H9 (cell line): Measurements from ENCODE around the gene STAU1. TPM values are rescaled to one million over a fixed set of nuclear protein-coding genes. Genes with fewer than 3 reads are reported as not detected.

ENCODE experiments used
- DNase-seq: peaks from one replicate; pipeline ENCODE4 v3.0.0-alpha.2; 2017
- H2AFZ ChIP-seq: one replicate; pipeline ENCODE4 v1.6.1; 2013; ENCODE audit warnings: mild to moderate bottlenecking, low read length, control low read depth, moderate library complexity
- H2AK5ac ChIP-seq: 2 replicates; pipeline ENCODE4 v1.6.1; 2013; ENCODE audit warnings: low read length, control low read depth, mixed read lengths; ENCODE audit not compliant: insufficient read length
- H2BK120ac ChIP-seq: one replicate; pipeline ENCODE4 v1.6.1; 2013; ENCODE audit warnings: low read depth, mild to moderate bottlenecking, low read length, control low read depth, inconsistent platforms; ENCODE audit not compliant: poor library complexity, severe bottlenecking
- H2BK12ac ChIP-seq: 2 replicates; pipeline ENCODE4 v1.6.1; 2013; ENCODE audit warnings: low read length, control low read depth, mixed read lengths, low read depth; ENCODE audit not compliant: insufficient read length
- H2BK15ac ChIP-seq: 2 replicates; pipeline ENCODE4 v1.6.1; 2013; ENCODE audit warnings: low read depth, low read length, control low read depth
- H2BK20ac ChIP-seq: one replicate; pipeline ENCODE4 v1.6.1; 2013; ENCODE audit warnings: low read depth, mild to moderate bottlenecking, low read length, control low read depth, inconsistent platforms; ENCODE audit not compliant: poor library complexity, severe bottlenecking
- H2BK5ac ChIP-seq: 2 replicates; pipeline ENCODE4 v1.6.1; 2013; ENCODE audit warnings: low read length, control low read depth, mixed read lengths; ENCODE audit not compliant: insufficient read length
- H3K14ac ChIP-seq: 2 replicates; pipeline ENCODE4 v1.6.1; 2013; ENCODE audit warnings: low read length, control low read depth; ENCODE audit not compliant: insufficient read depth
- H3K18ac ChIP-seq: 2 replicates; pipeline ENCODE4 v1.6.1; 2013; ENCODE audit warnings: low read depth, mild to moderate bottlenecking, mixed read lengths, low read length, control low read depth; ENCODE audit not compliant: insufficient read length
- H3K23ac ChIP-seq: 2 replicates; pipeline ENCODE4 v1.6.1; 2013; ENCODE audit warnings: low read length, control low read depth, mixed read lengths, low read depth; ENCODE audit not compliant: insufficient read length
- H3K23me2 ChIP-seq: 2 replicates; pipeline ENCODE4 v1.6.1; 2013; ENCODE audit warnings: low read depth, mild to moderate bottlenecking, mixed read lengths, low read length, control low read depth; ENCODE audit not compliant: insufficient read length, poor library complexity, severe bottlenecking
- H3K27ac ChIP-seq: 2 replicates; pipeline ENCODE4 v1.5.1; 2013; ENCODE audit warnings: low read length, control low read depth, mixed read lengths, low read depth; ENCODE audit not compliant: insufficient read length
- H3K27me3 ChIP-seq: 2 replicates; pipeline ENCODE4 v1.6.1; 2013; ENCODE audit warnings: low read length, control low read depth, inconsistent platforms; ENCODE audit not compliant: insufficient read depth
- H3K4ac ChIP-seq: 2 replicates; pipeline ENCODE4 v1.6.1; 2013; ENCODE audit warnings: low read depth, mild to moderate bottlenecking, control low read depth, inconsistent platforms, low read length, moderate library complexity
- H3K4me1 ChIP-seq: 2 replicates; pipeline ENCODE4 v1.6.1; 2013; ENCODE audit warnings: low read length, control low read depth, inconsistent platforms; ENCODE audit not compliant: insufficient read depth
- H3K4me2 ChIP-seq: 2 replicates; pipeline ENCODE4 v1.6.1; 2013; ENCODE audit warnings: low read length, control low read depth, mixed read lengths; ENCODE audit not compliant: insufficient read length, insufficient read depth
- H3K56ac ChIP-seq: 2 replicates; pipeline ENCODE4 v1.6.1; 2013; ENCODE audit warnings: low read depth, mild to moderate bottlenecking, mixed read lengths, low read length, control low read depth; ENCODE audit not compliant: insufficient read length
- H3K79me1 ChIP-seq: 2 replicates; pipeline ENCODE4 v1.6.1; 2013; ENCODE audit warnings: low read depth, mild to moderate bottlenecking, moderate library complexity, low read length, control low read depth, inconsistent platforms; ENCODE audit not compliant: insufficient read depth, poor library complexity, severe bottlenecking
- H3K79me2 ChIP-seq: 2 replicates; pipeline ENCODE4 v1.6.1; 2013; ENCODE audit warnings: low read length, control low read depth, inconsistent platforms; ENCODE audit not compliant: insufficient read depth
- H3K9ac ChIP-seq: 2 replicates; pipeline ENCODE4 v1.6.1; 2013; ENCODE audit warnings: low read length, control low read depth, mixed read lengths; ENCODE audit not compliant: insufficient read length; ENCODE audit errors: extremely low read depth
- H3K9me3 ChIP-seq: one replicate; pipeline ENCODE4 v1.6.1; 2013; ENCODE audit warnings: low read depth, low read length, inconsistent platforms; ENCODE audit not compliant: control insufficient read depth
- H3T11ph ChIP-seq: one replicate; pipeline ENCODE4 v1.6.1; 2013; ENCODE audit warnings: mild to moderate bottlenecking, low read length, control low read depth, inconsistent platforms
- H4K20me1 ChIP-seq: one replicate; pipeline ENCODE4 v1.6.1; 2013; ENCODE audit not compliant: control insufficient read depth, insufficient read length, insufficient read depth
- H4K5ac ChIP-seq: 2 replicates; pipeline ENCODE4 v1.6.1; 2013; ENCODE audit warnings: low read depth, mild to moderate bottlenecking, mixed read lengths, low read length, control low read depth; ENCODE audit not compliant: insufficient read length
- H4K8ac ChIP-seq: replicated peaks from 2 replicates; pipeline ENCODE4 v1.6.1; 2013; ENCODE audit warnings: low read length, control low read depth, mixed read lengths, low read depth; ENCODE audit not compliant: insufficient read length
- H4K91ac ChIP-seq: 2 replicates; pipeline ENCODE4 v1.6.1; 2013; ENCODE audit warnings: low read depth, mild to moderate bottlenecking, moderate library complexity, mixed read lengths, low read length, control low read depth; ENCODE audit not compliant: insufficient read length
- H3K27ac Mint-ChIP-seq, 3 experiments: 2 replicates in 2 of 3; 3 replicates in 1 of 3; pipeline ENCODE4 v1.8.0; 2020 to 2021; ENCODE audit warnings: mixed read lengths in 3 of 3, mild to moderate bottlenecking in 1 of 3, moderate library complexity in 1 of 3
- H3K27me3 Mint-ChIP-seq: 2 replicates; pipeline ENCODE4 v1.8.0; 2021; ENCODE audit warnings: low read depth, mild to moderate bottlenecking, moderate library complexity, mixed read lengths
- H3K36me3 Mint-ChIP-seq, 3 experiments: 2 replicates in 2 of 3; 3 replicates in 1 of 3; pipeline ENCODE4 v1.8.0; 2020 to 2021; ENCODE audit warnings: low read depth in 3 of 3, mixed read lengths in 3 of 3; ENCODE audit not compliant: insufficient read depth in 1 of 3
- H3K4me1 Mint-ChIP-seq, 2 experiments: 2 replicates each; pipeline ENCODE4 v1.8.0; 2020; ENCODE audit warnings: mixed read lengths in 2 of 2
- H3K4me3 Mint-ChIP-seq, 2 experiments: 2 replicates in 1 of 2; 3 replicates in 1 of 2; pipeline ENCODE4 v1.8.0; 2020 to 2021; ENCODE audit warnings: mild to moderate bottlenecking in 2 of 2, mixed read lengths in 2 of 2, moderate library complexity in 1 of 2
- H3K9me3 Mint-ChIP-seq, 2 experiments: 2 replicates in 1 of 2; 3 replicates in 1 of 2; pipeline ENCODE4 v1.8.0; 2020; ENCODE audit warnings: mild to moderate bottlenecking in 2 of 2, mixed read lengths in 2 of 2, moderate library complexity in 1 of 2
- CTCF ChIP-seq: fragments of 200-600 bp; sonication (generic); conservative IDR thresholded peaks from 3 replicates; pipeline ENCODE4 v1.8.0; 2021; ENCODE audit warnings: antibody characterized with exemption, mild to moderate bottlenecking
- WGBS: extraction: QIAGEN DNeasy Blood & Tissue Kit; methylation state at CpG from one replicate; pipeline ENCODE4 v1.1.7; 2013; ENCODE audit warnings: missing lambda C conversion rate, low lambda C conversion rate, mixed read lengths; ENCODE audit not compliant: insufficient read length; ENCODE audit errors: extremely low coverage; 5-methylcytosine and 5-hydroxymethylcytosine counted together
- total RNA-seq: library from RNA; stranded (reverse); gene quantifications from 2 replicates; pipeline ENCODE4 v1.2.1, GENCODE V29; 2021

STAU1 gene
- total RNA-seq, 1 experiment from 2014 or later, result 106 TPM

- no peak overlapping the region for H3K27ac ChIP-seq
- Mint-ChIP-seq H3K4me1 (no peaks in the 10 kb centered on the region), H3K27ac (peak overlapping the region in 2 of 3 experiments; percentile 39 to 67; a peak in 3 of 7 replicates)
These were observed 26.5 kb downstream of the STAU1 start for GRCh38 chr20:49161428-49162152.

More at GRCh38 chr20:49161428-49162152, 26.5 kb downstream of the STAU1 start:
- no peak overlapping the region for H2AK5ac ChIP-seq
- peaks cover 13% of the 10 kb centered on the region for H3K79me1 ChIP-seq
- H3K27me3 Mint-ChIP-seq, result no peaks in the 10 kb centered on the region
- H4K5ac ChIP-seq, result no peak overlapping the region
- no peaks in the 10 kb centered on the region for H4K20me1 ChIP-seq
- no peak overlapping the region for H2BK5ac ChIP-seq
- H3K4me3 Mint-ChIP-seq, result no peak overlapping the region
- no peak overlapping the region for H3K4me2 ChIP-seq
- H2BK15ac ChIP-seq, result no peak overlapping the region
- H2BK20ac ChIP-seq, result no peak overlapping the region
- H2AFZ ChIP-seq, result no peak overlapping the region
- H3K4ac ChIP-seq, result no peak overlapping the region
- H4K8ac ChIP-seq, result no peak overlapping the region
- peaks cover 1 to 34% (median 11%) of the 10 kb centered on the region in 3 experiments; a peak in 5 of 7 replicates for H3K36me3 Mint-ChIP-seq
- H3K23me2 ChIP-seq, result no peaks in the 10 kb centered on the region
- H2BK120ac ChIP-seq, result no peak overlapping the region
- H3K9ac ChIP-seq, result no peak overlapping the region
- peaks cover 7% of the 10 kb centered on the region for H3K79me2 ChIP-seq
- H3K4me1 ChIP-seq, result no peaks in the 10 kb centered on the region
- H3K14ac ChIP-seq, result no peak overlapping the region
- TF ChIP-seq CTCF, result no peak
- H3T11ph ChIP-seq, result no peak overlapping the region
- no peak overlapping the region for H3K23ac ChIP-seq
- WGBS, result no CpG with 5 or more reads among the region's 6 CpGs
- H3K9me3 Mint-ChIP-seq, result no peaks in the 10 kb centered on the region
- no peak overlapping the region for H3K56ac ChIP-seq
- H3K27me3 ChIP-seq, result no peaks in the 10 kb centered on the region
- no peaks in the 10 kb centered on the region for H3K9me3 ChIP-seq
- H2BK12ac ChIP-seq, result no peak overlapping the region
- H3K18ac ChIP-seq, result no peak overlapping the region
- DNase-seq, result no peak
- H4K91ac ChIP-seq, result no peak overlapping the region
